WI38 (cell line): ENCODE data around the gene MVB12B.

Source experiments
- H3K4me3 ChIP-seq: 2 replicates; pipeline ENCODE4 v1.5.1; 2011; ENCODE audit warnings: low read depth, mild to moderate bottlenecking, control low read depth, low read length
- CTCF ChIP-seq: IDR thresholded peaks from 2 replicates; pipeline ENCODE4 v1.5.1; 2012; ENCODE audit warnings: low read depth, mild to moderate bottlenecking, control low read depth, low read length

Gene MVB12B

GRCh38 chr9:126435626-126436025 lies 109.0 kb downstream of the MVB12B start:
- H3K4me3 ChIP-seq = no peak overlapping the region
- TF ChIP-seq CTCF = no peak

GRCh38 chr9:126436545-126437267 lies 110.1 kb downstream of the MVB12B start:
- no peak for TF ChIP-seq CTCF
- H3K4me3 ChIP-seq = no peak overlapping the region

- no peak overlapping the region for H3K4me3 ChIP-seq
- TF ChIP-seq CTCF = no peak
Observed at GRCh38 chr9:126437268-126437666, 110.6 kb downstream of the MVB12B start.

GRCh38 chr9:126437701-126438100 lies 111.1 kb downstream of the MVB12B start:
- no peak overlapping the region for H3K4me3 ChIP-seq
- no peak for TF ChIP-seq CTCF

- no peak for TF ChIP-seq CTCF
- no peak overlapping the region for H3K4me3 ChIP-seq
Observed at GRCh38 chr9:126438741-126439401, 112.2 kb downstream of the MVB12B start.

GRCh38 chr9:126439402-126439765 lies 112.8 kb downstream of the MVB12B start:
- H3K4me3 ChIP-seq = no peak overlapping the region
- no peak for TF ChIP-seq CTCF

- TF ChIP-seq CTCF = no peak
- no peak overlapping the region for H3K4me3 ChIP-seq
Observed at GRCh38 chr9:126439883-126440653, 113.4 kb downstream of the MVB12B start.
